ENCODE data around the gene SMIM13.

GRCh38 chr6:11103065-11103464 lies 9.4 kb downstream of the SMIM13 start:
- TF ChIP-seq POLR2A (IDR thresholded peaks at IDR 0.05) (no peak), CTCF (IDR thresholded peaks at IDR 0.05) (no peak)

Measured in Peyer's patch (tissue), 4 donors.